DOHH2 (cell line): ENCODE results near the gene PTCHD1.

Source experiments
- CTCF ChIP-seq: fragments of 200-600 bp; sonication (generic); IDR thresholded peaks from one replicate; pipeline ENCODE4 v1.5.1; 2014; ENCODE audit warnings: antibody characterized with exemption, mild to moderate bottlenecking, low read depth, low read length; ENCODE audit not compliant: poor library complexity, severe bottlenecking
- EZH2phosphoT487 ChIP-seq: fragments of 200-600 bp; sonication (generic); IDR thresholded peaks from 2 replicates; pipeline ENCODE4 v1.6.1; 2017; ENCODE audit warnings: borderline replicate concordance, mild to moderate bottlenecking, antibody characterized with exemption, low read length, moderate library complexity, mixed read lengths

DNA sequence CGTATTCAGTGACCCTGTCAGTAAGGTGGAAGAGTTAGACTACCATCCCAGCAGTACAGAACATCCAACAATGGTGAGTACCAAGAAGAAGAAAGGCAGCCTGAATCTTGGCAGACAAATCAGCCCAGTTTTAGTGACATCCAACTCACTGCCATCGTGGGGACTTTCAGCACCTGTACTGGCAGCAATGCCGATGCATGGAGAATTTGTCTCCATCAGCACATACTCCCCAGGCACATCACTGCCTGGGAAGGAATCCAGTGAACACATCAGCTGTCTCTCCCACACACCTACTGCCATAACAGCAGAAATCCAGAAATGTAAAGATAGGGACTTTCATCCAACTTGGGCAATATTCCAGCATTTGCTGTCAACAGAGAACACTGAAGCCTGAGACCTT is 29.8 kb downstream of the PTCHD1 start:
- TF ChIP-seq CTCF = no peak
- TF ChIP-seq EZH2phosphoT487 = no peak
